ENCODE measurements around the gene LBHD2.

LBHD2 gene

GRCh38 chr14:103089386-103090335 lies 5.7 kb downstream of the LBHD2 start:
- FAIRE-seq = no peak
- no peak for DNase-seq (ENCODE audit: extremely low spot score, insufficient read length, low read depth)

- DNase-seq (ENCODE audit: extremely low spot score, insufficient read length, low read depth) = no peak
- no peak for FAIRE-seq
Observed at GRCh38 chr14:103090481-103091020, 6.5 kb downstream of the LBHD2 start.

GRCh38 chr14:103091041-103091882 lies 7.3 kb downstream of the LBHD2 start:
- peak; percentile 24 for FAIRE-seq
- DNase-seq (ENCODE audit: extremely low spot score, insufficient read length, low read depth) = peak; percentile 84

- FAIRE-seq = no peak
- DNase-seq (ENCODE audit: extremely low spot score, insufficient read length, low read depth) = no peak
Observed at GRCh38 chr14:103091883-103092222, 7.8 kb downstream of the LBHD2 start.

- DNase-seq (ENCODE audit: extremely low spot score, insufficient read length, low read depth) (no peak), FAIRE-seq (no peak)
Observed at GRCh38 chr14:103093856-103094405, 9.9 kb downstream of the LBHD2 start.

- FAIRE-seq (no peak), DNase-seq (ENCODE audit: extremely low spot score, insufficient read length, low read depth) (no peak)
Observed at GRCh38 chr14:103094406-103095209, 10.6 kb downstream of the LBHD2 start, which contains the start of gene EXOC3L4. EXOC3L4 (plus strand) TSS chr14:103094725; CDS start chr14:103100220, 5,495 bp downstream.

GRCh38 chr14:103095210-103095778 lies 11.3 kb downstream of the LBHD2 start:
- no peak for FAIRE-seq
- DNase-seq (ENCODE audit: extremely low spot score, insufficient read length, low read depth) = no peak

- FAIRE-seq (no peak), DNase-seq (ENCODE audit: extremely low spot score, insufficient read length, low read depth) (no peak)
Observed at GRCh38 chr14:103096387-103096786, 12.4 kb downstream of the LBHD2 start.

GRCh38 chr14:103097244-103097993 lies 13.4 kb downstream of the LBHD2 start:
- FAIRE-seq = no peak

GRCh38 chr14:103097994-103098957 lies 14.3 kb downstream of the LBHD2 start:
- FAIRE-seq (no peak), DNase-seq (ENCODE audit: extremely low spot score, insufficient read length, low read depth) (no peak)

More at GRCh38 chr14:103097244-103097993, 13.4 kb downstream of the LBHD2 start:
- no peak for DNase-seq (ENCODE audit: extremely low spot score, insufficient read length, low read depth)

GRCh38 chr14:103099081-103099732 lies 15.2 kb downstream of the LBHD2 start:
- DNase-seq (ENCODE audit: extremely low spot score, insufficient read length, low read depth) = no peak
- no peak for FAIRE-seq

GRCh38 chr14:103099733-103100280 lies 15.8 kb downstream of the LBHD2 start:
- FAIRE-seq (no peak), DNase-seq (ENCODE audit: extremely low spot score, insufficient read length, low read depth) (no peak)

GRCh38 chr14:103100281-103101121 lies 16.5 kb downstream of the LBHD2 start:
- FAIRE-seq (peak; percentile 89), DNase-seq (ENCODE audit: extremely low spot score, insufficient read length, low read depth) (no peak)

- DNase-seq (ENCODE audit: extremely low spot score, insufficient read length, low read depth) = no peak
- no peak for FAIRE-seq
Observed at GRCh38 chr14:103101257-103101962, 17.4 kb downstream of the LBHD2 start.

Data from GM18507 (cell line).